Measurements from ENCODE around the gene EGFR. TPM values are rescaled to one million over a fixed set of nuclear protein-coding genes. Genes with fewer than 3 reads are reported as not detected.

Gene EGFR
- total and polyA plus RNA-seq, 2 donors (not counting 1 experiment from before 2014, with no cell fraction given), result 55.3 to 62.8 TPM

DNA sequence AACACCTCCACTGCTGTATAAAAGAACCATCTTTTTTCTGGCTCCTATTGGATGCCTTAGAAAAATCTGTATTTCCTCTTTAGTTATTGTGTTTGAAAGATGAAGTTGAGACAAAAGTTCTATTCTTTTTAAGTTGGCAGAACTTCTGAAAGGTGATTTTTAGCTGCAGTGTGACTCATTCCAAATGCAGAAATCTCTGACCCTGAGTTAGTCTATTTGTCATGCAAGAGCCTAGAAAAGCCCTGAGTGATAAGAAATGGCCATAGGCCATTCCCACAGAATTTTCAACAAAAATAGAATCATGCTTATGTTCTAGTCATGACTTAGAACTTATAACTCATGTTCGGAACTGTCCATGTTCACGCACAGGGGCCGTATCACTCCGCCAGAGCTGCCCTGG, 89.1 kb downstream of the EGFR start:
- no peak overlapping the region for H2AFZ ChIP-seq (ENCODE audit: low read length)
- no peak overlapping the region for H3K4me2 ChIP-seq (ENCODE audit: extremely low read depth, insufficient read depth, low read length)
- H3K36me3 ChIP-seq (ENCODE audit: control insufficient read depth, insufficient read depth, low read length), result peaks cover 1% of the 10 kb centered on the region
- H3K9ac ChIP-seq (ENCODE audit: insufficient read depth, low read length), result no peak overlapping the region
- H3K27me3 ChIP-seq (ENCODE audit: control insufficient read depth, insufficient read depth, low read length), result no peaks in the 10 kb centered on the region
- H3K4me1 ChIP-seq (ENCODE audit: control insufficient read depth, extremely low read depth, insufficient read depth, low read length), result peaks cover 26% of the 10 kb centered on the region
- no peaks in the 10 kb centered on the region for H3K9me3 ChIP-seq (ENCODE audit: control insufficient read depth, insufficient read depth, low read depth, low read length)
- H3K27ac ChIP-seq (ENCODE audit: insufficient read depth, low read length), result no peak overlapping the region
- TF ChIP-seq EZH2 (IDR thresholded peaks at IDR 0.05; ENCODE audit: low read length, missing control alignments) (no peak), CTCF (conservative IDR thresholded peaks at IDR 0.05 in 1 of 2, IDR thresholded peaks at IDR 0.05 in 1 of 2; ENCODE audit: low read depth in 1 of 2, low read length in 2 of 2) (no peak)
- H3K79me2 ChIP-seq (ENCODE audit: control insufficient read depth, insufficient read depth, low read length), result peaks cover 88% of the 10 kb centered on the region
- no peak overlapping the region for H3K4me3 ChIP-seq (replicated peaks in 1 of 4; ENCODE audit: control extremely low read depth in 1 of 4, insufficient read depth in 1 of 4, low read depth in 3 of 4, low read length in 4 of 4)
- H4K20me1 ChIP-seq (ENCODE audit: control insufficient read depth, extremely low read depth, insufficient read depth, low read length), result no peaks in the 10 kb centered on the region
- DNase-seq (ENCODE audit: low read depth in 2 of 2), result peak in 1 of 2 donors; percentile 81

DNA sequence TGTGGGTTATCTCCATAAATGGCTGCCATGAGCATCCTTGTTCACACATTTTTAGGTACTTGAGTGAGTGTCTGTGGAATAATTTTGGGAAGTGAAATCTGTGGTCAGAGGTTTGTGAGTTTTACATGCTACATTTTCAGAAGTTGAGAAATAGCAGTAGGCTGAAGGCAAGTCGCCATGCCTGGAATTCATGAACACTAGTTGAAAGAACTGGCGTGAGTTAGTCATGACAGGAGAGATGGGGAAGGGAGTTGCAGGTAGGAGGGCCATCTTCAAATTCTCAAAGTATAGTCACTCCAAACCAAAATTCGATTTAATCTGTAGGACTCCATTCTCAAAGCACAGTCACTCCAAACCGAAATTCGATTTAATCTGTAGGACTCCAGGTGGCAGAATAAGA, 89.6 kb downstream of the EGFR start:
- DNase-seq (ENCODE audit: low read depth in 2 of 2), result no peak
- Histone ChIP-seq H3K9ac (ENCODE audit: insufficient read depth, low read length) (no peak overlapping the region), H3K4me2 (ENCODE audit: extremely low read depth, insufficient read depth, low read length) (no peak overlapping the region), H3K79me2 (ENCODE audit: control insufficient read depth, insufficient read depth, low read length) (peaks cover 89% of the 10 kb centered on the region), H3K9me3 (ENCODE audit: control insufficient read depth, insufficient read depth, low read depth, low read length) (no peaks in the 10 kb centered on the region), H3K4me3 (replicated peaks in 1 of 4; ENCODE audit: control extremely low read depth in 1 of 4, insufficient read depth in 1 of 4, low read depth in 3 of 4, low read length in 4 of 4) (no peak overlapping the region), H3K4me1 (ENCODE audit: control insufficient read depth, extremely low read depth, insufficient read depth, low read length) (peaks cover 26% of the 10 kb centered on the region), H3K27me3 (ENCODE audit: control insufficient read depth, insufficient read depth, low read length) (no peaks in the 10 kb centered on the region), H3K36me3 (ENCODE audit: control insufficient read depth, insufficient read depth, low read length) (peaks cover 1% of the 10 kb centered on the region), H3K27ac (ENCODE audit: insufficient read depth, low read length) (no peak overlapping the region), H4K20me1 (ENCODE audit: control insufficient read depth, extremely low read depth, insufficient read depth, low read length) (no peaks in the 10 kb centered on the region), H2AFZ (ENCODE audit: low read length) (no peak overlapping the region)
- no peak for TF ChIP-seq EZH2 (IDR thresholded peaks at IDR 0.05; ENCODE audit: low read length, missing control alignments)
- TF ChIP-seq CTCF (conservative IDR thresholded peaks at IDR 0.05 in 1 of 2, IDR thresholded peaks at IDR 0.05 in 1 of 2; ENCODE audit: low read depth in 1 of 2, low read length in 2 of 2), result no peak

GRCh38 chr7:55108818-55109217, 90.0 kb downstream of the EGFR start:
- Histone ChIP-seq H4K20me1 (ENCODE audit: control insufficient read depth, extremely low read depth, insufficient read depth, low read length) (no peaks in the 10 kb centered on the region), H3K4me1 (ENCODE audit: control insufficient read depth, extremely low read depth, insufficient read depth, low read length) (peaks cover 26% of the 10 kb centered on the region)

More at GRCh38 chr7:55108818-55109217, 90.0 kb downstream of the EGFR start:
- Histone ChIP-seq H3K4me2 (ENCODE audit: extremely low read depth, insufficient read depth, low read length) (no peak overlapping the region), H3K9ac (ENCODE audit: insufficient read depth, low read length) (no peak overlapping the region), H3K27me3 (ENCODE audit: control insufficient read depth, insufficient read depth, low read length) (no peaks in the 10 kb centered on the region), H3K36me3 (ENCODE audit: control insufficient read depth, insufficient read depth, low read length) (peaks cover 1% of the 10 kb centered on the region), H3K4me3 (replicated peaks in 1 of 4; ENCODE audit: control extremely low read depth in 1 of 4, insufficient read depth in 1 of 4, low read depth in 3 of 4, low read length in 4 of 4) (no peak overlapping the region), H3K27ac (ENCODE audit: insufficient read depth, low read length) (no peak overlapping the region), H2AFZ (ENCODE audit: low read length) (no peak overlapping the region), H3K79me2 (ENCODE audit: control insufficient read depth, insufficient read depth, low read length) (peaks cover 89% of the 10 kb centered on the region), H3K9me3 (ENCODE audit: control insufficient read depth, insufficient read depth, low read depth, low read length) (no peaks in the 10 kb centered on the region)
- no peak for DNase-seq (ENCODE audit: low read depth in 2 of 2)
- TF ChIP-seq CTCF (conservative IDR thresholded peaks at IDR 0.05 in 1 of 2, IDR thresholded peaks at IDR 0.05 in 1 of 2; ENCODE audit: low read depth in 1 of 2, low read length in 2 of 2) (no peak), EZH2 (IDR thresholded peaks at IDR 0.05; ENCODE audit: low read length, missing control alignments) (no peak)

All from fibroblast of lung (primary cell).